GM21360 (cell line): ENCODE data around the gene EPHA6.

Source experiments
- ATAC-seq: cut with Tn5 transposase; IDR thresholded peaks from one replicate; pipeline ENCODE4 v1.9.1; 2021; ENCODE audit warnings: mild to moderate bottlenecking, moderate library complexity; ENCODE audit not compliant: unreplicated experiment

Gene EPHA6

GRCh38 chr3:97764407-97765238 lies 950.2 kb downstream of the EPHA6 start, which contains the start of gene ARL6:
Gene ARL6, plus strand, starts transcription at chr3:97764758. Its CDS starts 3,350 bp downstream, at chr3:97768108.
- peak; percentile 94 for ATAC-seq

GRCh38 chr3:97765336-97765735 lies 950.9 kb downstream of the EPHA6 start:
- no peak for ATAC-seq

- no peak for ATAC-seq
Measured at GRCh38 chr3:97772926-97773325, 958.5 kb downstream of the EPHA6 start.

GRCh38 chr3:97778152-97778551 lies 963.8 kb downstream of the EPHA6 start:
- no peak for ATAC-seq

- peak; percentile 77 for ATAC-seq
Measured at GRCh38 chr3:97793420-97794019, 979.1 kb downstream of the EPHA6 start.

GRCh38 chr3:97795951-97796350 lies 981.6 kb downstream of the EPHA6 start:
- no peak for ATAC-seq
